H1 (cell line): Measurements from ENCODE around the gene BICD1.

Source experiments
- EZH2 ChIP-seq: fragments of 200-600 bp; sonication (generic); IDR thresholded peaks from 2 replicates; pipeline ENCODE4 v1.7.1; 2012; ENCODE audit warnings: low read depth, mild to moderate bottlenecking, moderate library complexity, low read length, inconsistent platforms; ENCODE audit not compliant: severe bottlenecking
- MAFK ChIP-seq: IDR thresholded peaks from 2 replicates; pipeline ENCODE4 v1.6.1; 2012; ENCODE audit warnings: low read depth, mild to moderate bottlenecking, improper control_type of control experiment, low read length
- RAD21 ChIP-seq, 2 experiments: IDR thresholded peaks in 1 of 2; conservative IDR thresholded peaks in 1 of 2; 2 replicates each; pipeline ENCODE4 v1.6.1; 2011; ENCODE audit warnings: low read depth in 2 of 2, low read length in 2 of 2, improper control_type of control experiment in 1 of 2, inconsistent platforms in 1 of 2, mild to moderate bottlenecking in 1 of 2, moderate library complexity in 1 of 2
- SIX5 ChIP-seq: IDR thresholded peaks from 2 replicates; pipeline ENCODE4 v1.6.1; 2011; ENCODE audit warnings: mild to moderate bottlenecking, low read depth, low read length
- ZNF274 ChIP-seq: IDR thresholded peaks from 2 replicates; pipeline ENCODE4 v1.7.0; 2012; ENCODE audit warnings: low read length, borderline replicate concordance; ENCODE audit errors: extremely low read depth
- TF ChIP-seq, protein P1 (sequence below), 3 experiments: IDR thresholded peaks; 1 replicate in 2 of 3; 2 replicates in 1 of 3; pipeline versions ENCODE4 v1.5.1 to v1.6.1; 2011; ENCODE audit warnings: low read length in 3 of 3, mild to moderate bottlenecking in 3 of 3, inconsistent platforms in 2 of 3, low read depth in 1 of 3, moderate library complexity in 1 of 3; ENCODE audit not compliant: insufficient read depth in 1 of 3; ENCODE audit errors: control extremely low read depth in 1 of 3

DNA sequence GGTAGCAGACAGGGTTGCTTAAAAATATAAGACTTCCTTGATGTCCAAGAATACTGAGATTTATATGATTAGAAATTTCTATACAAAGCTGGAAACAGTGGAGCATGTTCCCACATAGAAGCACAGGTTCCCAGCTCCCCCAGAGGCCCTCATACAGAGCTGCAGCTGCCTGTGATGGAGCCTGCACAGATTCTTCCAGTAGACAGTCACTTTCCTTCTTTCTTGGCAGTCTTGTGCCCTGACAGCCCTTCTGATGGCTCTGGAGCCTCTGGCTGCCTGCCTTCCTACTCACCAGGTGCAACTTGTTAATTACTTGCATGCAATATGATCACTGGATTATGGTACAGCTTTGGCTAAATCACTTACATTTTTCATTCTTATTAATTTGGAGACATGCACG lies 44.4 kb downstream of the BICD1 start:
- TF ChIP-seq, protein P1, sequence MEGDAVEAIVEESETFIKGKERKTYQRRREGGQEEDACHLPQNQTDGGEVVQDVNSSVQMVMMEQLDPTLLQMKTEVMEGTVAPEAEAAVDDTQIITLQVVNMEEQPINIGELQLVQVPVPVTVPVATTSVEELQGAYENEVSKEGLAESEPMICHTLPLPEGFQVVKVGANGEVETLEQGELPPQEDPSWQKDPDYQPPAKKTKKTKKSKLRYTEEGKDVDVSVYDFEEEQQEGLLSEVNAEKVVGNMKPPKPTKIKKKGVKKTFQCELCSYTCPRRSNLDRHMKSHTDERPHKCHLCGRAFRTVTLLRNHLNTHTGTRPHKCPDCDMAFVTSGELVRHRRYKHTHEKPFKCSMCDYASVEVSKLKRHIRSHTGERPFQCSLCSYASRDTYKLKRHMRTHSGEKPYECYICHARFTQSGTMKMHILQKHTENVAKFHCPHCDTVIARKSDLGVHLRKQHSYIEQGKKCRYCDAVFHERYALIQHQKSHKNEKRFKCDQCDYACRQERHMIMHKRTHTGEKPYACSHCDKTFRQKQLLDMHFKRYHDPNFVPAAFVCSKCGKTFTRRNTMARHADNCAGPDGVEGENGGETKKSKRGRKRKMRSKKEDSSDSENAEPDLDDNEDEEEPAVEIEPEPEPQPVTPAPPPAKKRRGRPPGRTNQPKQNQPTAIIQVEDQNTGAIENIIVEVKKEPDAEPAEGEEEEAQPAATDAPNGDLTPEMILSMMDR (IDR thresholded peaks at IDR 0.05; ENCODE audit: control extremely low read depth in 1 of 3, insufficient read depth in 1 of 3, low read depth in 1 of 3, low read length in 3 of 3), result no peak
- no peak for TF ChIP-seq EZH2
- no peak for TF ChIP-seq MAFK
- TF ChIP-seq ZNF274, result no peak
- no peak for TF ChIP-seq SIX5
- TF ChIP-seq RAD21 (IDR thresholded peaks at IDR 0.05 in 1 of 2, conservative IDR thresholded peaks at IDR 0.05 in 1 of 2; ENCODE audit: low read depth in 2 of 2, low read length in 2 of 2), result no peak
